GM21390 (cell line): ENCODE measurements around the gene RGS11.
"Not testable (repeated sequence)": the region's sequence is repeated elsewhere in the genome, so short reads cannot be mapped to it uniquely, and the experiment has no call there.

Source experiments
- ATAC-seq: cut with Tn5 transposase; IDR thresholded peaks from one replicate; pipeline ENCODE4 v1.9.1; 2021; ENCODE audit not compliant: unreplicated experiment

Gene RGS11

DNA sequence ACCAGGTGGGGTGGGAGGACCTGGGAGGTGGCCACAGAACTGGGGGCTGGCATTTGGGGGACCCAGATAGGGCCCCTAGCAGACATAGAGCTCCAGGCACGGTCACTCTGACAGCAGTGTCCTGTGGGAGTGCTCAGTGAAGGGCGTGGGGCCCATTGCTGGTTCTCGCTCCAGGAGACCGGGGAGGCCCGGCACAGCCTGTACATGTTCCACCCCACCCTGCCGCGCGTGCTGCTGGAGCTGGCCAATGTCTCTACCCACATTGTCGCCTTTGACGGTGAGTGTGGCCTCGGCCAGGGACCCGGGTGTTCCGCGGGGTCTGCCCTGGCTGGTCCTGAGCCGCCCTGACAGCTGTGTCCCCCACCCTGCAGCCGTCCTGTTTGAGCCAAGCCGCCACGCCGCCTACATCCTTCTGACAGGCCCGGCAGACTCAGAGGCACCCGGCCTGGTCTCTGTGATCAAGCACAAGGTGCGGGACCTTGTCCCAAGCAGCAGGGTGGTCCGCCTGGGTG is 11.2 kb downstream of the RGS11 start:
- no peak for ATAC-seq

DNA sequence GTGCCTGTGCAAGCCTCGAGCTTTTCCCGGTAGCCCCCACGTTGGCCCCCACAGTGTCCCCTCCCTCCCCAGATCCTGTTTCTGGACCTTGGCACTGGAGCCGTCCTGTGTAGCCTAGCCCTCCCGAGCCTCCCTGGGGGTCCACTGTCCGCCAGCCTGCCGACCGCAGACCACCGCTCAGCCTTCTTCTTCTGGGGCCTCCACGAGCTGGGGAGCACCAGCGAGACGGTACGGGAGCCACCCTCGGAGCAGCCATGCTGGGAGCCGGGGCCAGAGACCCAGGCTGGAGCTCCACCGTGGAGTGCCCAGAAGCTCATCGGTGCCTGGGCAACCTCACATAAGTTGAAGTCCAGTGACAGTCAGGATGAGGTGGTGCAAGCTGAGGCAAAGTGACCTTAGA is 11.8 kb downstream of the RGS11 start:
- ATAC-seq = no peak

DNA sequence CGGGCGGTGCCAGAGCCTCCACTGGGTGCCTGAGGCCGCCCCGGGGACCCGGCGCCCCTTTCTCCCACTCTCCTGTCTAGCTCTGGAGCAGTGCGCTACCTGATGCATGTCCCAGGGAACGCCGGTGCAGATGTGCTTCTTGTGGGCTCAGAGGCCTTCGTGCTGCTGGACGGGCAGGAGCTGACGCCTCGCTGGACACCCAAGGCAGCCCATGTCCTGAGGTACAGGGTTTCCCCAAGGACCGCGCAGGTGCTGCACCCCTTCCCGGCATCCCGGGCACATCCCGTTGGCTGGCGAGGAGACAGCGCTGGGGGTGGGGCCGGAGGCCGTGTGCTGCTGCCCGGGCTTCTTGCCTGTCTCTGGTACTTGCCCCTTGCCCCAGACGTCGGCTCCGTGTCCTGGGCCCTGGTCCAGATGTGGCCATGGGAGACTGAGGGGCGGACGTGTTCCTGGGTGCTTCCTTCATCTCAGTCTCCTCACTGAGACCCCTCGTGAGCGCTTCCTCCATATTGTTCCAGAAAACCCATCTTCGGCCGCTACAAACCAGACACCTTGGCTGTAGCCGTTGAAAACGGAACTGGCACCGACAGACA is 12.5 kb downstream of the RGS11 start:
- no peak for ATAC-seq

DNA sequence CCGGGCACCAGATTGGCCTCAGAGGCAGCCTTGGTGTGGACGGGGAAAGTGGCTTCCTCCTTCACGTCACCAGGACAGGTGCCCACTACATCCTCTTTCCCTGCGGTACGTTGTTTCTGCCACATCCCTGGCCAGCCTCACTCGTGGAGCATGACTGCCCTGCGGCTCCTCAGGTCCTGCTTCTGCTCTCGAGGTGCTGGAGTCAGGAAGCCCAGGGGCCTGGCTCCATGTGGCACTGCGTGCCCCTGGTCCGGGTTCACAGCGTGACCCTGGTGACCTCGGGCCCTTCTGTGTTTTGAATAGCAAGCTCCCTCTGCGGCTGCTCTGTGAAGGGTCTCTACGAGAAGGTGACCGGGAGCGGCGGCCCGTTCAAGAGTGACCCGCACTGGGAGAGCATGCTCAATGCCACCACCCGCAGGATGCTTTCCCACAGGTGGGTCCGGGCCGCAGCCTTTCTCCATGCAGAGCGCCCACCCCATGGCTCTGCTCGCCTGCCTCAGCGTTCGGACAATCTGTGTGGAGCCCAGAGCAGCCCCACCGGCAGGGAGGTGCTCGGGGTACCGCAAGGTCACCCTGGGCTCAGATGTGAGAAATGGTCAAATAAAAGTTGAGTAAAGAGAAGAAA is 13.5 kb downstream of the RGS11 start:
- ATAC-seq = no peak

DNA sequence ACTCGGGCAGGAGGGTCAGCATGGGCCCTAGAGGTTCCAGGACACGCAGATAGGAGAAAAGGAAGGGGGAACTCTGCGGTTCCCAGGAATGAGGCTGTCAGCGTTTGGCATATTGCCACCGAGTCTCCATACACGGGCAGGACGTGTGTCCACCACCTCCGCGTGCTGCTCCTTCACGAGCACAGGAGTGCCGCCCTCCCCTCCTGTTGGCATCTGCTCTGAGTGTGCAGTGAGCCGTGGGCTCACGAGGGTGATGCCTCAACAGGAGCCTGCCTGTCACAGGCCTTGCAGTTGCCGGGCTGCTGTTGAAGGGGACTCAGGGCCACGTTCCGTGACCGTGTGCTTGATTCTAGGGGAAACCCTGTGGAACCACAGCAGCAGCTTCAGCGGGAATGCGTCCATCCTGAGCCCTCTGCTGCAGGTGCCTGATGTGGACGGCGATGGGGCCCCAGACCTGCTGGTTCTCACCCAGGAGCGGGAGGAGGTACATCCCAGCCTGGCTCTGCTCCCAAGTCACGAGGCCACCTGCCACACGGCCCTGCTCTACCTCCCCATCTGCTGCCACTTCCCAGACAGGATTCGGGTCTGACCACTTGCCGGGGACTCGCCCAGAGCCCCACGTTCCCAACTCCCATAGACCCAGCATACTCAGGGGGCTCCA is 14.6 kb downstream of the RGS11 start:
- no peak for ATAC-seq

DNA sequence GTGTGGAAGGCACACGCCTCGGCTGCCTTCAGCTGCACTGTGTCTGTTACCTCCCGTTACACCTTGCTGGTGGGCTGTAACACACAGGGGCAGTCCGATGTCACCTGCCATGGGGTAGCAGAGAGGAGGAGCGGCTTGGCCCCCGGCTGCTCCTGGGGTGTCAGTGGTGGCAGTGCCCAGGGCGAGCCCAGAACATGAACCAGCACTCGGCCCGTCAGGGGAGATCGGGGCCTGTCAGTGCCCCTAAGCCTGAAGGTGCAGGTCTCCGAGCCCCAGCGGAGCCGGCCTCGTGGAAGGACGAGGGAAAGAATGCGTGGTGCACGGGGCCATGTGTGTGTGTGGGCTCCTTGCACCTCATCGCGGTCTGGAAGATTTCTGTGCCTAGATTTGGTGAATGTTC is 15.4 kb downstream of the RGS11 start:
- ATAC-seq = no peak

DNA sequence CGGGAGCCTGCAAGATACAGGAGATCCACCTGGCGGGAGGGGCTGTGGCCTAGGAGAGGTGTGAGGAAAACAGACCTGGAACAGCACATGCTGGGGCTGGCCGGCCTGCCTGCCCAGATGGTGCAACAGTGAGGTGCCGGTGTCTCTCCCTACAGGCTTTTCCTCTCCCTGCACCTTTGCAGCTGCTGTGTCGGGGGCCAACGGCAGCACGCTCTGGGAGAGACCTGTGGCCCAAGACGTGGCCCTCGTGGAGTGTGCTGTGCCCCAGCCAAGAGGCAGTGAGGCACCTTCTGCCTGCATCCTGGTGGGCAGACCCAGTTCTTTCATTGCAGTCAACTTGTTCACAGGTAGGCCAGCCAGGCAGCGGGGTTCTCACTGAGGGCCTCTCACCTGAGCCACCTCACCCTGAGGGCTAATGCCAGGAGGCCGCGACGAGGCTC is 15.9 kb downstream of the RGS11 start:
- ATAC-seq = no peak

DNA sequence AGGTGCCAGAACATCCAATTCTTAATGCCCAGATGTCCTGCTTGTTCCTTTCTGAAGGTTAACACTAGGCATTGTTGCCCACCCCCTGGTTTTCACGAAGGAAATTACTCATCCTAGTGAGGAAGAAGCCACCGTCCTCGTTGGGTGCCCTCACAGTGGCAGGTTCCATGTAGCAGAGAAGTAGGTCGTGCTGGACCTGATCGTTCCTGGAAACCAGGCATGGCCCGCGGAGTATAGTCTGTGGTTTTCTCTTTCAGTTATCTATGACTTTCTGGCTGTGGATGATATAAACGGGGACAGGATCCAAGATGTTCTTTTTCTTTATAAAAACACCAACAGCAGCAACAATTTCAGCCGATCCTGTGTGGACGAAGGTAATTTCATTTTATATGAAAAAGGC is 16.5 kb downstream of the RGS11 start:
- no peak for ATAC-seq

DNA sequence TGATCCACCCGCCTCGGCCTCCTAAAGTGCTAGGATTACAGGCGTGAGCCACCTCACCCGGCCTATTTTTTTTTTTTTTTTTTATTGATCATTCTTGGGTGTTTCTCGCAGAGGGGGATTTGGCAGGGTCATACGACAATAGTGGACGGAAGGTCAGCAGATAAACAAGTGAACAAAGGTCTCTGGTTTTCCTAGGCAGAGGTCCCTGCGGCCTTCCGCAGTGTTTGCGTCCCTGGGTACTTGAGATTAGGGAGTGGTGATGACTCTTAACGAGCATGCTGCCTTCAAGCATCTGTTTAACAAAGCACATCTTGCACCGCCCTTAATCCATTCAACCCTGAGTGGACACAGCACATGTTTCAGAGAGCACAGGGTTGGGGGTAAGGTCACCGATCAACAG is 17.7 kb downstream of the RGS11 start:
- not testable (repeated sequence) for ATAC-seq

DNA sequence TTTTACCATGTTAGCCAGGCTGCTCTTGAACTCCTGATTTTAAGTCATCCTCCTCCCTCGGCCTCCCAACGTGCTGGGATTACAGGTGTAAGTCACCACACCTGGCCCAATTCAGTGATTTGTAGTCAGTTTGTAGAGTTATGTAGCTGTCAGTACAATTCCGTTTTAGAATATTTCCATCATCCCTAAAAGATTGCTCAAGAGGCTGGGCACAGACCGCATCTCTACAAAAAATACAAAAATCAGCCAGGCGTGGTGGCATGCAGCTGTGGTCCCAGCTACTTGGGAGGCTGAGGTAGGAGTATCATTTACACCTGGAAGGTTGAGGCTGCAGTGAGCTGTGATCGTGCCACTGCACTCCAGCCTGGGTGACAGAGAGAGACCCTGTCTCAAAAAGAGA is 20.6 kb downstream of the RGS11 start:
- ATAC-seq = no peak

DNA sequence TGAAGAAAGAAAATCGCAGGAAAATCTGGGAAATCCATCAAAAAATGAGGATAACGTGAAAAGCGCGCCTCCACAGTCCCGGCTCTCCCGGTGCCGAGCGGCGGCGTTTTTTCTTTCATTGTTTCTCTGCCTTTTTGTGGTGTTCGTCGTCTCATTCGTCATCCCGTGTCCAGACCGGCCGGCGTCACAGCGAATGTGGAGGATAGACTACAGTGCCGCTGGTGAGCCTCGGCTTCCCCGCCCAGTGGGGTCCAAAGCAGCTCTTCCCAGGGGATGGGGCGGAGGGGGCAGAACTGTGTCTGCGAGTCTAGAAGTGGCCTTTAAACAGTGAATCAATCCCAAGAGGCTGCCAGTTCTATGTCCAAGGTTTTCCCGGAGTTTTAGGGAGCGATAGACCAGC is 21.3 kb downstream of the RGS11 start:
- no peak for ATAC-seq

DNA sequence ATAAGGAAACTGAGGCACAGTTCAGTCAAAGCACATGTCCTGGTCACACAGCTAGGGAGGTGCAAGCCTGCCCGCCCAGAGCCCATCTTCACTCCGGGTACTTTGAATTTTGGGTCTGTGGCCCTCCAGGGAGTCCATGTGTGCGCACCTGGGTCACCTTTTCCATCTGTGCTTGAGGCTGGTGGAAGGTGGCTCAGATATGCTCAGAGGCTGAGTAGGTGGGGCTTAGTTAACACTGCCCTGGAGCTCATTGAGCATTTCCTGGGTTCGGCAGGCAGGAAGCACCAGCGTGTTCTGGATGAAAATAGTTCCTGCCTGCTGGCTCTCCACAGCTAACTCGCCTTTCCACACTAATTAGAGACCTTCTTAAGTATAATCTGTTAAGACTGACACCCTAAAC is 21.9 kb downstream of the RGS11 start:
- ATAC-seq = no peak

DNA sequence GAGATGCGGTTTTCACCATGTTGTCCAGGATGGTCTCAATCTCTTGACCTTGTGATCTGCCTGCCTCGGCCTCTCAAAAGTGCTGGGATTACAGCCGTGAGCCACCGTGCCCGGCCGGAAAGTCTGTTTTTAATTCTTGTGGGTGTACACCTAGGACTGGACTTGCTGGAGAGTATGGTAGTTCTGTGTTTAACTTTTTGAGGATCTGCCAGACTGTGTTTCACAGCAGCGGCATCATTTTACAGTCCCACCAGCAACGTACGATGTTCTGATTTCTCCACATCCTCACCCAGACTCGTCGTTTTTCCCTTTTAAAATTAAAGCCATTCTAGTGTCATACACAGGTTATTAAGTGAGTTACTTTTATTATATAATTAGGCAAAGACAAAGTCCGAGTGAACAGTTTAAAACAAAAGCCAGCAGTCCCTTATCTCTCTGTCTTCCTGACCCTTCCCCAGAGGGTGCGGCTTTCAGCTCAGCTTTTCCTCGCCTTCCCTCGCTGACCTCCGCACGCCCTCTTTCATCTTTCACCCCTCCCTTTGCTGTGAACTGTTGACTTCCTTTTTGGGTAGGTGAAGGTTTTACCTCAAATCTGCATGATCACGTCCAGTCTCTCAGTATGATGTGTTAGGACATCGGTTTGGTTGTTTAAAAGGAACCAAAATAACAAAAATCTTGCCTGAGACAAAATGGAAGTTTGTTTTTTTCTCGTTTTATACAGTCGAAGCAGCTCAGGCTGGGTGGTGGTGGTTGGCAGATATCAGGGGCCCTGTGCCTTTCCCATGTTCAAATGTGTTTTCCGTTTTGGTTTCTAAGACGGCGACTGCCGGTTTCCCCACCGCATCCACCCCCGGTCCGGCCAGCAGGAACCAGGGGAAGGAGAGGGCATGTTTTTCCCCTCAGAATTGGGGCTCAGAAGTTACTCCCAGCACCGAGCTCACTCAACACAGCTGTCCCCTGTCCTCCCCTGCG is 23.1 kb downstream of the RGS11 start:
- ATAC-seq = no peak

DNA sequence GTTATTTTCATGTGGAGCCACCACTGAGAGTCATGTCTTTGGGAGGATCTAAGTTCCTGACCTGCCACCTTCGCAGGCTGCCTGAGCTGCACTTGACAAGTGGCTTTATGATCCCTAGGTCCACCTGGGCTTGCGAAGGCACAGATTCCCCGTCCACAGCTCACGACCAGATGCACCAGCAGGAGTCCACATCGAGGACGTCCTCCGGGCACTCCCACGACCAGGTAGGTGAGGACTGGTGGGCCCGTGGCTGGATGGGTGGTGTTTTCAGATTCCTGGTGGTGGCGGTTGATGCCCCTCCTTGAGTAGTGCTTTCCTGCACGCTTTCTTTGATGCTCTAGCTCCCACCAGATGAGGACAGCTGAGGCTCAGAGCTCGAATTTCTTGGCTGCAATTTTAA is 26.3 kb downstream of the RGS11 start:
- ATAC-seq = no peak

DNA sequence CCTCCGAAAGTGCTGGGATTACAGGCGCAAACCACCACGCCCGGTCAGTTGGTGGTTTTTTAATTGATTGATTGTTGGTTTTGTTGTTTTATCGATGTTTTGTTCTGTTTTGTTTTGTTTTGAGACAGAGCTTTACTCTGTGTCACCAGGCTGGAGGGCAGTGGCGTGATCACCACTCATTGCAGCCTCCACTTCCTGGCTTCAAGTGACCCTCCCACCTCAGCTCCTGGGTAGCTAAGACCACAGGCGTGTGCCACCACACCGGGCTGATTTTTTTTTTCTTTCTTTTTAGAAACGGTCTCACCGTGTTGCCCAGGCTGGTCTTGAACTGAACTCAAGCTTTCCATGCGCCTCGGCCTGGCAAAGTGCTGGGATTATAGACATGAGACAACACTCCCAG is 28.7 kb downstream of the RGS11 start:
- no peak for ATAC-seq

DNA sequence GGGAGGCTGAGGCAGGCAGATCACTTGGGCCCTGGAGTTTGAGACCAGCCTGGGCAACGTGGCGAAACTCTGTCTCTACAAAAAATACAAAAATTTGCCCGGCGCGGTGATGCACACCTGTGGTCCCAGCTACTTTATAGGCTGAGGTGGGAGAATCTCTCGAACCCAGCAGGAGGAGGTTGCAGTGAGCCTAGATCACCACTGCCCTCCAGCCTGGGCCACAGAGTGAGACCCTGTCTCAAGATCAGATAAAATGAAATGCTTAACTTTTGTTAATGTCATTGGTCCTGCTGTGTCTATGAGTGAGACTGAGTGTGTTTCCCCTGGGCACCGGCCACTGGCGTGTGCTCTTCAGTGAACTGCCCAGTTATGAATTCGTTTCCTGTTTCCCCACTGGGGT is 30.6 kb downstream of the RGS11 start:
- no peak for ATAC-seq

DNA sequence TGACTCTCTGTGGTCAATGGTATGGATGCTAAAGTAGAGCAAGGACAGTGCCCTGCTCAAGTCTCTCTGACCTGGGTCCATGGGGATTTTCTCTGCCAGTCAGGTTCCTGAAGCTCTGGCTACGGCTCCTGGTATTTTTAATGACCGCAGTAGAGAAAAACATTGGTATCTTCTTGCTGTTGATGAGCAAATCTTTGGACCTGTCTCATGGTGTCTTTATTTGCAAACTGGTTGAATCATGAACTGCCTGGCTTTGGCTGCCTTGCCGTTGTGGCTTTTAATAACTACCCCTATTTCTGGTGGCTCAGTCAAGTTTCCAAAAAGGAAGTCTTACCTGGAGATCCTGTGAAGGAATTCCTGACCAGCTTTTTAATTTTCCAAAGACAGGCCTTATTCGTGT is 32.4 kb downstream of the RGS11 start:
- ATAC-seq = no peak

DNA sequence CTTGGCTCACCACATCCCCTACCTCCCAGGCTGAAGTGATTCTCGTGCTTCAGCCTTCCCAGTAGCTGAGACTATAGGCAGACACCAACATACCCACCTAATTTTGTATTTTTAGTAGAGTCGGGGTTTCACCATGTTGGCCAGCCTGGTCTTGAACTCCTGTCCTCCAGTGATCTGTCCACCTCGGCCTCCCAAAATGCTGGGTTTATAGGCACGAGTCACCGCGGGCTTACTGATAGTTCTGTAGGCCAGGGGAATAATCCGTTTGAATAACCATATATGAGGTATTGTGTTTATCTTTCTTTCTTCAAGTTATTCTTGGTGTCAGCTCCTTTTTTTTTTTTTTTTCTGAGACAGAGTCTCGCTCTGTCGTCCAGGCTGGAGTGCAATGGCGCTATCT is 33.5 kb downstream of the RGS11 start:
- no peak for ATAC-seq

DNA sequence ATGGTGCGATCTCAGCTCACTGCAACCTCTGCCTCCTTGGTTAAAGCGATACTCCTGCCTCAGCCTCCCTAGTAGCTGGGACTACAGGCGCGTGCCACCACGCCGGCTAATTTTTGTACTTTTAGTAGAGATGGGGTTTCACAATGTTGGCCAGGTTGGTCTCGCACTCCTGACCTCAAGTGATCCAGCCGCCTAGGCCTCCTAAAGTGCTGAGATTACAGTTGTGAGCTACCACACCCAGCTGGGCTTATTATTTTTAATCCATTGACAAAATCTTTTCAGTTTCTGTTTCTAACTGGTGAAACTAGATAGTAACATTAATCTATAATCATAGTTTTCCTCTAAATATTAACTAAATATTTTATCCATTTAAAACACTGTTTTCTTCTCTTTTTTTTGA is 35.2 kb downstream of the RGS11 start:
- no peak for ATAC-seq

DNA sequence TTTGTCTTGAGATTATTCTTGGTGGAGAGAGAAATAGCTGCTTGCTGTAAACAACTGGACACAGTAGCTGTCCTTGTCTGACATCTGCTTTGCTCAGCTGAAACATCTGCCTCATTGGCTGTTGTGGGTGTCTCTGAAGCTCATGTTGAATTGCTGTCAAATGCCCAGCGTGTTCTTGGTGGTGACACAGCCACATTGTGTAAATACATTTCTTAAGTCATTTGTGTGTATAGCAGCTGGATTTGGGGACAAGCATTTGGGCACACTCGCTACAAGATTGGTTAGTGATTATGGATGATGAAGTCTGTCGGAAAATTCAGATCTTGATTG is 35.8 kb downstream of the RGS11 start:
- ATAC-seq = no peak

DNA sequence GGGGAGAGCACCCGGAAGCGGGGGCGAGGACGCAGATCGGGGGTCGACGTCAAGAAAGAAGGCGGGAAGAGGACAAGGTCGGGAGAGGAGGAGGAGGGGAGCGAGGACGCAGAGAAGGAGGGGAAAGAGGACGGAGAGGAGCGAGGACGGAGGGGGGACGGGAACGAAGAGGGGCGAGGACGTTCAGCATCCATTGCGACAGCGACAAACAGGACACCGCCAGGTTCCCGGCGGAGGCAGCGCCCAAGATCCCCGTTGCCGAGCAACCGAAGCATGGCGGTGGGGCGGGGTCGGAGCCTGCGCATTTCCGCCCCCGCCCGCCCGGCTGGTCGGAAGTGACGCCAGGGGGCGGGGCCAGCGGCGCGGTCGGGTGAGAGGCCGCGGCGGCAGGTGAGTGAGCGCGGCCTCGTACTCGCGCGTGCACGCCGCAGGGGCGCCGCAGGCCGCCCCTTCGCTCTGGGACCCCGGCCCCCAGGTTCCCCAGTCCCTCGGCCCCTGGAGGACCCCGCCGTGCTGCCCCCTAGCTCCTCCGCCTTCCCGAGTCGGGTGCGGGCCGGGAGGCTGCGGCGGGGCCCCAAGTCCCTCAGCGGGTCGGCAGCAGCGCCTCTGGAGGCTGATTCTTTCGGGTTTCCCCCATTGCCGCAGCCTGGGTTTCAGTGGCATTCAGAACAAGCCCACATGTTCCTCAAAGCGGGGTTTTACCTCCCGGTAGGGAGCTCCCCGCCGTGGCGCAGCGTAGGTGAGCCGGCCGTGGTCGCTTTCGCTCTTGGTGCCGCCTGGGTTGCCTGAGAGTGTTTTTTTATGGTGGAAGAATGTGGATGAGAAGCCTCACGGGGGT is 41.1 kb downstream of the RGS11 start, which contains the start of gene FAM234A:
Gene FAM234A (plus strand): TSS at position 354 of the 838 bp plus-strand sequence. CDS start 19,593 bp downstream, outside the sequence.
- ATAC-seq = peak; percentile 86
